Amniotic stem cell (primary cell): ENCODE measurements around the gene LGR4.

ENCODE experiments used
- DNase-seq: peaks from one replicate; lab custom pipeline; 2025; lab: John Stamatoyannopoulos, UW

LGR4 gene

DNA sequence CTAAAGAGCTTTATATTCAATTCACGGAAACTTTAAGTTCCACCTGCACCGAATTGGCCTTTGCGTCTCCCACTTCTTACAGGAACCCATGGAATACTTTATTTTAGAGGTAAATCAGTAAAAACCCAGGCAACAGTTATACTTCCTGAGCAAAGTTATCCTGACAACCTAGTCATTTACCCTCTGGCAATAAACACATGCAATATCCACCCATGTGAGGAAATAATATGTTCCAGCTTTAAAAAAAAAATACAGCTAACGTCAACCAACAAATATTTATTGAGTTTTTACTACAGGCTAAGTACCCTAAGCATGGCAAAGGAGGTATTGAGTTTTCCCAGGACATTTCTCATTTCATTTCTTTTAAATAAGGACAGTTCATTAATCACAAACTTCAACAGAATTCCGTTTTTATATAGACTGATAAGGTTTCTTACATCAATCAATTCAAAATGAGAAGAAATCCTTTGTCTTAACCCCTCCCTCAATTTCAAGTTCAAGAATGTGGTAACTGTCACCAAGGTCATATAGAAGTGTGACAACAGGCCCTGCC is 71.2 kb downstream of the LGR4 start:
- DNase-seq = no peak

DNA sequence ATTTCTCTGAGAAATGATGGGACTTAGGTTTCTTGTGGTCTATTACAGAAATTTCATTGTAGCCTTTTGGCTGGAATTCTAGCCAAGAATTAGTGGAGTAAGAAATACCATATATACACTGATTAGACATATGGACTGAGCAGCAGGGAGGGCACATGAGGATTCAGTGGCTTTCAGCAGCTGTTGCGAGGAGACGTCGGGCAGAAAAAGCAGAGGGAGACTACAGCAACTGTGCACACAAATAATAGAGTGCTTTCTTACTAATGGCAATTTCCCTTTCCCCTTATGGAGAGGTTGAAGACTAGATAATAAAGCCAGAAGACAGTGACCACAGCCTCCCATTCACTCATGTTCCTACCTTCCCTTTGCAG is 74.2 kb downstream of the LGR4 start:
- DNase-seq = no peak

DNA sequence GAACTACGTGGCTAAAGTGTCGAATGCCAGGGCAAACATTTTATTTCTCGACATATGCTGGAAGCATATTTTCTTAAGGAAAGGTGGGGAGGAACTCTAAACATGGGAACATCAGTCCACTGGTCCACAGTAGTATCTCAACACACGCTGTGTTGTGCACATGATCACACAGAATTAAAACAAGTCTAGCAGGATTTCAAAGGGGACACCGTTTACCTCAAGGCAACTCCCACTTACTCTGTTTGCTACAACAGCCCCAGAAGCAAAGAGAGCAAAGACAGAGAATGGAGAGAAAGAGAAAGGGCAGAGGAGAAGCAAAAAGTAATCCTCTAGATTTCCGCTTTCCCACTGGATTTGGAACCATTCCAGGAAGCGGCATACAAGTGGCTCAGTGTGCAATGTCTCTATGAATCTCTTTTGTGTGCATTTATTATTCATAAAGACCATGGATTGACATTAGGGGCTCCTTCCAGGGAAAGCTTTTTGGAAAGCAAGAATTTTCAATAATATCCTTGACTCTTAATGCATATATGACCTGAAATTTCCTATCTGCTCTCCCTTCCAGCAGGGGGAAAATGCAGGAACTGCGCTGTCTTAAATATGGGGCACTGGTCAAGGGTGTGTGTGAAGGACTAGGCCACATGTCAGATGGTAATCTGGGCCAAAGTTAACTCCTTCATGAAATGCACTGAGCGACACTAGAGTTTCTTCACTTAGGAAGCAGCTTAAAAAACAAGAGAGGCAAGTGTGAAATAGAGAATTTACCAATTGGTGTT is 74.8 kb downstream of the LGR4 start:
- DNase-seq = no peak

DNA sequence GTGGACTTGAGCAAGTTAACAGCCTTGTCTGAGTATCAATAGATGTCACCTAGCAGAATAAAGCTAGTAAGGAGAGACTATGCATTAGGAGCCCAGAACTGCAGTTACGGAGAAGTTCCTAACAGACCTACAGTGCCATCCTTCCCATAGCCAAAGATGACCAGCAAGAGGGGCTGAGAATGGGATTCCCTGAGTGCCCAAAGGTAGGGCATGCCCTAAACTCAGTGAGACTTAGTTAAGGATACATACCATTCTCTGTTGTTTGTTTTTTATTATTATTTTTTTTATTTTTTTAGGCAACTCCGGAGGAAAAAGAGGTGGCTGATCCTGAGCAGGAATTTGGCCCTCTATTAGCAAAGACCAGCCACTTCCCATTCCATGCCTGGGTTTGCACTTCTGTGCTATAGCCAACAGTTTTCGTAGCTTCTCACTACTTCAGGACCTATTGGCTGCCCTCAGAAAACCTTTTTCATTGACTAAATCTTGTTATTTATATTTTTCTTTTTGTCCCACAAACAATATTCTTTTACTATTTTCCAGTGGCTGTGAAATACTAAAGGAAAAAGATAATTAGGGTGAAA is 76.2 kb downstream of the LGR4 start:
- no peak for DNase-seq

DNA sequence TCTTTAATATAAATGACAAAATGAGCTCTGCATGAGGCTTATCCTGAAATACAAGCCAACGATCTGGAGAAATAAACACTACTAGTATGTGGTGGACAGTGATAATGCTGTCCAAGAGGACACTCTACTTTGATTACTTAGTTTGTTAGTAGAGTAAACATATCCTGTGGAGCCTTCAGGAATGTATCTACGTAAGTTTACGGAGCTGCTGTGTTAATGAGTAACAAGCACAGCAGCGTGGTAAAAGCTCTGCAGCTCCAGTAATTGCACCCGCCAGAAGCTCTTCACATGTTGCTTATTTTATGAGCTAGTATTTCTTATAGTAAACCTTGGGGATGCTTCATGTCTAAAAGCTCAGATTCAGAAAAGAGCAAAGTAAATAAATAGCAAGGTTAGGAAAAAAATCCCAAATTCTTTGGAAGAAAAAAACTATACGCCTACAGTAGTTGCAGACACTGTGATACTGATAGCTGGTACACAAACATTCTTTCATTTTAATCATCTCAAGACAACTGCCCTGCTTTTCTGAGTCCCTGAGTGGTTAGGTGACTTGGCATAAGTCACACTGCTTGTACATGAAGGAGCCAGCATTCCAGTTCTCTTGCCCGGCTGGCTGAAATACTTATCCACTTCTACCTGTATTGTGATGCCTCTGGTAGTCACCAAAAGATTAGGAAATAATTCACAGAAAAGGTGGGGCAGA is 76.9 kb downstream of the LGR4 start:
- no peak for DNase-seq

DNA sequence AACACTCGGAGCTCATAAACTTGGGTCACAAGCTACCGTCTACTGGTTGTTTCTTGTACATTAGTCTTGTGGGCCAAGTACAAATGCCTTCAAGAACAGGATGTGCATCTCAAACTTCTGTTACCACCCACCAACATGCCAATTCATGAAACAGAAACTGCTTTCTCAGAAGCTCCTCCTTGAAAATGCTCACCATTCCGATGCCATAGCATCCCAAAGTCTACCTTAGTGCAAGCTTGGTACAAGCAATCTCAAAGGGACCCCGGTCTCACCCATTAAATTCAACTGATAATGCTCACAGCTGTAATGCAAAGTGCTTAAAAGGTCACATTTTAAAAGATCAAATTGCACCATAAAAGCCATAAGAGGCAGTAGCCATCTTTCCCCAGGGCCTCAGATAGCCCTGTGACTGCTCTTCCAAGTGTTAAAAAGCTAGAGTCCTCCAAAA is 77.8 kb downstream of the LGR4 start:
- DNase-seq = no peak

DNA sequence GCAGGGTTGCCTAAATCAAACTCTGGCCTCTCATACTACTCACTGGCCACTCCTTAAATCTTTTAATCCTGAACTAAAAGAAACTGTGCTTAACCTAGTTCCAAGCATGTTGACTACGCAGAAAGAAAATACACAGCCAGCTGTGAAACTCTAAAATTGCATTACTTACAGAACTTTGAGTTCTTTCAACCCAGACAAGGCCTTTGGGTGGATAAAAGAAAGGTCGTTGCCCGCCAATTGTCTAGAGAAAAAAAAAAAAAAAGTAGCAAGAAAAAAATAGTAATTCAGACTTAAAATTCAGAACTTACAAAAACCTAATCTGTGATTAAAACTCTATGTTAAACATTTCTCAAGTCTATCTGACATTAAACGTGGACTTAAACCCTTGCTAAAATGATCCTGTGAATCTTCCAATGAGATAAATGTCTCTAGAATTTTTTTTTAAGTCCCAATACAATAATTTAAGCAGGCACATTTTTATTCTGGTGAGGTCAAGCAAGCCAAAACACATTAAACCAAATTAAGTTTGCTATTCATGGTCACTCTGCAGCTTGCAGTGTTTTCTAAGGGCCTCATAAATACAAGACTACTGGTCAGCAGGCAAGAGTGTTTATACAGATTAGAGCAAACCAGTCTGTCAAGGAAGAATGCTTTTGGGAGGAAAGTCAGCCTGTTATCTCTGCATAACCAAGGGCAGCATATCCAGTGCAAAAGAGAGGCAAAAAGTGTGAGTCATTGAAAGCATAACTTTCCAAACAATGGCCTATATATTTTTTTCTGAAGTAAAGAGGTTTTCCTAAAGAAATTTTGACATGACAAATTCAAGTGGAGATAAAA is 80.1 kb downstream of the LGR4 start:
- DNase-seq = peak; percentile 50

DNA sequence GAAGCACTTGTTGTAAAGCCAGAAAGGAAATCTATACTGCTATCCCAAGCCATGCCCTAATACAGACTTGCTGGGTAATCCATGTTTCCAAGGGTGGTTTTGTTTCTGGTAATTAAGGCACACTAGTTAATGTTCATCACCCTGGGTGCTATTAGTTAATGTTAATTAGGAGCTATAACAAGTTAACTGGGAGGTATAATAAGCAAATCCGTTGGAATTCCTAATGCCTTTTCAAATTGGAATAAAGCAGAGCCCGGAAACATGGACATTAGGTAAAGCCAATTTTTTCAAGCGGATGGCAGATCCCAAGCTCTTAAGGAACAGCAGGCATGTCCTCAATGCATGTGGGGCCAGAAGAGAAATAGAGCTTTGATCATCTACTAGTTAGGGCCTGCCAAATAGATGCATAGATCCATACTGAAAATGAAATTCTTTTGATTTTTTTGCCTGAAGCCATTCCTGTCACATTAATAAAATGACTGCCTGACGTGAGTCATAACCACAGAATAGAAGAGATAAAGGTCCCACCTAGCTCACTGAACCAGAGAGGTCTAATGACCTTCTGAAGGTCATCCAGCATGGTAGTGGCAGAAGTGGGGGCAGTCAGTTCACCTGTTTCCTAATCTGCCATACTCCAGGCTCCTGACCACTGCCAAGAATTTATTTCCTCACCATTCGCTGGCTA is 81.1 kb downstream of the LGR4 start:
- no peak for DNase-seq

DNA sequence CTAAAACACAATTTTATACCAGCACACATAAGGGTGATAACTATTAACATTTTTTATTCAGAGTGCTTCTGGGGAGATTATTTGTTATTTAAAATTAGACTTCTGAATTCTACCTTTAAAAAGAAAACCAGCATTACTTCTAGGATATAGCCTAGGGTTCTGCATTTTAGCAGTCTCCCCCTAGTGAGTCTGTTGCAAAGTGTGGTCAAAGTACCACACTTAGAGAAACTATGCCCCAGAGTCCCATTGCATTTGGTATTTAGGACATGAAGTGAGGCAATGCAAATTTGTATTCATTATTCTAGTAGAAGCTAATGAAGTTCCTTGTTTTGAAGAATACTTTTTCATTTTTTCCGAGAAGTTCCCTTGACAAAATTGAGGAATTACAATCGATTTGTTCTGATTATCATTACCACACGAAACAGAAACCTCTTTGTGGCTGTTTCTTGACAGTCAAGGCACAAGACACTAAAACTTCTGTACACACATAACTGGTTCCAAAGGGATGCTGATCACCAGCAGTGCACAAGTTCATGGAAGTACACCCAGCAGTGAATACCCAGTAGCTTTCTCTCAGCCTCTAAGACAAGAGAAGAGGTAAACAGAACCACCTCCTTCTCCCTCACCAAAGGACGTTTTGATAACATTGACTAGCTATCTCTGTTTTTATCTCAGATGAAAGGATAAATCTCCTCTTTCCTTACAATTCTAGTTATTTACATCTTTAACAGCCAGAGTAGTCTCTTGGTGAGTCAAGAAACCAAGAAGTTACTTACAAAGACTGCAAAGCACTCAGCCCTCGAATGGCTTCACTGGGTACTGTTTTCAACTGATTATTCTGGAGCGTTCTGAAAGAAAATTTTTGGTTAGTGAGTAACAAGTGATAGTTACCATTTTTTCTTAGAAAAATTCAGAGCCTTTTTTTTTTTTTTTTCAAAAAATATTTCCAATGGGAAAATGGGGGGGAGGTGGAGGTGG is 82.0 kb downstream of the LGR4 start:
- peak; percentile 41 for DNase-seq

DNA sequence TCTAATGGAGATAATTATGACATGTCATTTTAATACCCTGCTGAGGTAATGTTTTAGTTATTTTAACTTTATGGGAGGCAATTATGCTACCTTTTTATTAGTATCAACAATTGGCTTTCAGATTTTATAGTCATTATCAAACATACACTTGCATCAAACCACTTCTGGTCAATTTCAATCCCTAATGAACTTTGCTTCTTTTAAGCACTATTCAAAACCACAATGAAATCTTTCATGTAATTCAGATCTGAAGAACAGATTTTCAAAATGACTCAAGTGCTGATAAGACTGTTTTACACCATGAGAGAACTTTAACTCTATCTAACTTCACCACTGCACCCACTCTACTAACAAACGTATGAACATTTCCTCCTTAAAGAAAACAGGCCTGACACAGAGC is 83.7 kb downstream of the LGR4 start:
- DNase-seq = no peak

DNA sequence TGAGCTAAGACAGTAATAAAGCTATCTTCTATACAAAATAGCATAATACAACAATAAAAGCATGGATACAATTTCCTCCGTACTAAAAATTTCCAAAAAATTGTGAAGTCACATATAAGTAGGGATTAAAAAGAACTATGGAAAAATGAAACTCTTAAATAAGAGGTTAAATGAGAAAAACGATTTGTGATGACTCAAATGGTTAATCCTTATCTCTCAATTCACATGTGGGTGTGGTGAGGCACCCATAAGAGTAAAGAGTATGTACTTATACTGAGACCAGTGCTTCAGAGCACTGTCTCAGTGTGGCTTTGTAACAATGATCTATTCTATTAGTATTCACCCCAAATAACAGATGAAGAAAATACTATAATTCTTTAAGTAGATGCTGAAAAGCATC is 84.6 kb downstream of the LGR4 start:
- DNase-seq = no peak

DNA sequence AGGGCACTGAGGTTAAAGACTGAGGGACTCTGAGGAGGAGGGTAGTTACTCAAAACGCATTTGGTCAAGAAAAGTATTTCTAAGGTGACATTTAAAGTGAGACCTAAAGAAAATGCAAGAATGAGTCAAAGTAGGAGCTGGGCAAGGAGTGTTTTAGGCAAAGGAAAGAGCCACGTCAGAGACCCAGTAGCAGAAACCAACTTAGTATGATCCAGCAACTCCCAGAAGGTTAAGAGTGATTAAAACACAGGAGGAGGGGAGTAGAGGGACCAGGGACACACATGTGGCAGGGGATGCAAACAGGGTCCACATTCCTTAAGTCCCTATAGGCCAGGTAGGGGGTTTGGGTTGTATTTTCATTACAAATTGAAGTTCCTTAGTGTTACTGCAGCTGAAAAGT is 85.2 kb downstream of the LGR4 start:
- DNase-seq = no peak

DNA sequence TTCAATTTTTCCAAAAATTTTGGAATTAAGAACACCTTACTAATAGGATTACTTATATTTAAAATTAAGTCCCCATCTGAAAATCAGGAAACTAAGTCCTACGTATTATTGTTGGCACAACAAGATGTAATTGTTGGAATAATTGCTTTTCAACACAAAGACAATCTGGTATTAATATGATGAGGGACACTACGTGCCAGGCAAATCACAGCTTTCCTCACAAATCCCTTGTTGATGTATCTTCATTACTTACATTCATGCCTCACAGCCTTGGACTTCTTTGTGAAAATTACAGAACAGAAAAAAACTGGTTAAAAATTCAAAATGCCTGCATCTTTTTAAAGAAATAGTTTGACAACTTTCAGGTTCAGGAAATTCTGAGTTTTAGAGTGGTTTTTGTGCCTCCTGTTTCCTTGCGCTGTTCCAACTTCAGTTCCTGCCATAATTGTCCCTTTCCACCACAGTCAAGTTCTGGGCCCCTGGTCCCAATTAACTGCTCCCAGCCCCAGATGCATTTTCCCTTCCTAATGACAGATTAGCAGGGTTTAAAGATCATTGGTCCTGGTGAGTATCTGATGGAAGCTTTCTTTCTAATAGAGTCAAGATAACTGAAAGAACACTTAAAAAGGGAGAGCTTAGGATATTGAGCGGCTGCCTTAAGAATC is 86.3 kb downstream of the LGR4 start:
- DNase-seq = no peak

DNA sequence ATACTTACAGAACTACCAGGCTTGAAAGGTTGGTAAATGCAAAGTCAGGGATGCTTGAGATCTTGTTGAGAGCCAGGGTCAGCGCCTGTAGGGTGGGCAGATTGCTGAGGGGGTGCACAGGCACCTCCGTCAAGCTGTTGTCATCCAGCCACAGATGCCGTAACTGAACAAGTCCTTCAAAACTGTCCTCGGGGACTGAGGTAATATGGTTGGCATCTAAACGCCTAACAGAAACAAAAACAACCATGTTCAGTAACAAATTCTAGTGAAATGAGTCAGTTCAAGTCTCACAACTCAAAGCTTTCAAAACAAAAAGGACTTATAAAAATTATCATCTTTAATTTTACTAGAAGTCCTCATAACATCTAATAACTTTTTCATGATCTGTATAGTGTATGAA is 87.3 kb downstream of the LGR4 start:
- peak; percentile 54 for DNase-seq

DNA sequence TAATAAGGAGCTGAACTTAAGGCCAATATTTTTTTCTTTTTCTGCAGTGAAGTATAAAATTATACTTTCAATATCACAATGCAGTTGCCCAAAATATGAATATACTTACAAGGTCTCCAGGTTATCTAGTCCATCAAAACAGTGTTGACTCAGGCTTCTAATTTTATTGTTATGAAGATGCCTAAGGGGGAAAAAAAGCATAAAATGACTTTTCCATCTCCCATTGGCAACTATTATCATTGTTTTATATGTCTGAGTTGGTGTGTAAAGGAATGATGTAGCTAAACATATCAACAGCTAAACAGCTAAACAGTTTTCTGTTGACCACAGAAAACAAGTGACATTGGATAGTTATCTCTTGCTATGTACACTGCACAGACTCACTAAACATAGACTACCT is 88.4 kb downstream of the LGR4 start:
- DNase-seq = no peak

DNA sequence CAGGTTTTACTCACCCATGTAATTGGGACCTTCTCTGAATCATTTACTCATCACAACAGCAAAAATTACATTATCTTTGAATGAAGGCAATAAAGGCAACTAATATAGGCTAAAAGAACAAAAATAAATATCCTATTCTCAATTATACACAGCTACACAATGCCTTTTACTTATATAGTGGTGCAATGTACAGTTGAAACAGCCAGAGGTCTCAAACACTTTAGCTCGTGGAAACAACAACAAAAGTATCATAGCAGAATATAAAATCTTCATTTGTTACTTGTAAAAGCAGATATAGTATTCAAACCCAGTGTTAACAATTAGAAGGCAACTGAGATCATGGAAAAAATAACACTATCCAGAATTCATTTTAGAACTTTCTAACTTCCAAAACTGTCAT is 88.9 kb downstream of the LGR4 start:
- no peak for DNase-seq

DNA sequence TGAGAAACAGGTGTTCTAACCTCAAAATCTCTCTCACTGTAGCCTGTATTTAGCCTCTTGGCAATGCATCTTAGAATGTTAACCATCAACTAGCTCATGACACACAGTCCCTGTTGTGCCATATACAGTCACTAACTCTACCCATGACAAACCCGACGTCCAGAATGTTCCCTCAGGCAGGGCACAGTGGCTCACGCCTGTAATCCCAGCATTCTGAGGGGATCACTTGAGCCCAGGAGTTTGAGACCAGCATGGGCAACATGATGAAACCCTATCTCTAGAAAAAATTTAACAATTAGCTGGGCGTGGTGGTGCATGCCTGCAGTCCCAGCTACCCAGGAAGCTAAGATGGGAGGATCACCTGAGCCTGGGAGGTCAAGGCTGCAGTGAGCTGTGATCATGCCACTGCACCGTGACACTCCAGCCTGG is 91.3 kb downstream of the LGR4 start:
- DNase-seq = no peak

DNA sequence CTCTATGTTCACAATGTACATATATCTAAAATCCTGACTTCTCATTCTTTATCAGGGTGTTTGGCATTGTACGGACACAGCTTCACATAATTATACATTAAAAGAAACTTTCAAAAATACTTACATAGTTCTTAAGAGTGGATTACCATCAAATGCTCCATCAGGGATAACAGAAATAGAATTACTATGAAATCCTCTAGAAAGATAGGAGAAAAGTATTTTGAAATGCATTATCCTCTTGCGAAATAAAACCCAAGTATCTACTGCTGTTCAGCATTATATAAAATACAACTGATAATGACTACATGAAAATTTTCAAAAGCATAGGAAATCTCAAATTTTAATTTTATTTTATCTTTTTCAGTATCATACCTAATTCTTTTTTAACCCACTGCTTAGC is 91.8 kb downstream of the LGR4 start:
- no peak for DNase-seq

DNA sequence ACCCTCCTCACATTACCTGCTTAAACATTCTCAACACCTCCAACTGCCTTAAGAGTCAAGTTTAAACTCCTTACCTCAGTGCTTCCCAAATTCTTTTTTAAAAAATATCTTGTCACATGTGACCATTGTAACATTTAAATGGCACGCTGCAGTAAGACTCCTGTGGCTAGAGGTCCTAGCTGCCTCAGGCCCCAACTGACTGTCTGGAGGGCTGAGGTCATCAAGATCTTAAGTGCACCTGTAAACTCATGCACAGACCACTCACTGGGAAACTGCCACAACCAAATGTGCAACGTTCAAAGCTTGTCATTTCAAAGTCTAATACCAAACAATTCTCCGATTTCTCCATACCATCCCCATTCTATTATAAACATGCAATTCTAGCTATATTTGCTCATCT is 93.1 kb downstream of the LGR4 start:
- DNase-seq = no peak

DNA sequence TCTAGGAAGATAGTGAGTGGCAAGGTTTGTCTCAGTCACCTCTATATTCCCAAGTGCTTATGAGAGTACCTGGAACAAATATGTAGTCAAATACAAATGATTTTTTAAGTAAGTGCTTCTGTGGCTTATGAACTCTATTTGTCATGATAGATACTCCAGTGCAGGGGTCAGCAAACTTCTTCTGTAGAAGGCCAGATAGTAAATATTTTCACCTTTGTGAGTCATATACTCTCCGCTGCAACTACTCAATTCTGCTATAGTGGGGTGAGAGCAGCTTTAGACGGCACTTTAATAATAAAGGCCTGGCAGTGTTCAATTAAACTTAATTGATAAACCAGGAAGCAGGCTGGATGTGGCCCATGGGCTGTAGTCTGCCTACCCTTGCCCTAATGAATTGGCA is 97.2 kb downstream of the LGR4 start:
- no peak for DNase-seq
